ENCODE data around the gene CAMSAP2.

DNA sequence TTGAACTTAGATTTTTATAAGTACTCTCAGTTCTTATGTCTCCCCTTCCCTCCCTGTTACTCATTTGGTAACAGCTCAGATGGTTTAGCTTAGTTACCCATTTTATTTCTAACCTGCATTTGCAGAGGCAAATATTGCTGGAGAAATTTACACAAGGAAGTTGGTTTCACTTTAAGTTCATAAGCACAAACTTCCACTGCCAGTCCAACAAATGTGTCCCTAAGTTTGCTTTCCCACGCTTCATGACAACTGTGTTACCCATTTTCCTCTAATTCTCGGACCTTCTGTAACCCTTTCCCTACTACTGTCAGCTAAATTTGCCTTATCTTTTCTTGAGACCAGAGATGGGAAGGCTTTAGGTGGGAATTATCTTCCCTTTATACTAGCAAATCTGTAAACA, 70.2 kb downstream of the CAMSAP2 start:
- TF ChIP-seq, protein P1, sequence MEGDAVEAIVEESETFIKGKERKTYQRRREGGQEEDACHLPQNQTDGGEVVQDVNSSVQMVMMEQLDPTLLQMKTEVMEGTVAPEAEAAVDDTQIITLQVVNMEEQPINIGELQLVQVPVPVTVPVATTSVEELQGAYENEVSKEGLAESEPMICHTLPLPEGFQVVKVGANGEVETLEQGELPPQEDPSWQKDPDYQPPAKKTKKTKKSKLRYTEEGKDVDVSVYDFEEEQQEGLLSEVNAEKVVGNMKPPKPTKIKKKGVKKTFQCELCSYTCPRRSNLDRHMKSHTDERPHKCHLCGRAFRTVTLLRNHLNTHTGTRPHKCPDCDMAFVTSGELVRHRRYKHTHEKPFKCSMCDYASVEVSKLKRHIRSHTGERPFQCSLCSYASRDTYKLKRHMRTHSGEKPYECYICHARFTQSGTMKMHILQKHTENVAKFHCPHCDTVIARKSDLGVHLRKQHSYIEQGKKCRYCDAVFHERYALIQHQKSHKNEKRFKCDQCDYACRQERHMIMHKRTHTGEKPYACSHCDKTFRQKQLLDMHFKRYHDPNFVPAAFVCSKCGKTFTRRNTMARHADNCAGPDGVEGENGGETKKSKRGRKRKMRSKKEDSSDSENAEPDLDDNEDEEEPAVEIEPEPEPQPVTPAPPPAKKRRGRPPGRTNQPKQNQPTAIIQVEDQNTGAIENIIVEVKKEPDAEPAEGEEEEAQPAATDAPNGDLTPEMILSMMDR (IDR thresholded peaks at IDR 0.05; ENCODE audit: low read length): no peak
- no peak for TF ChIP-seq EZH2 (IDR thresholded peaks at IDR 0.05; ENCODE audit: borderline replicate concordance, low read length)
